ENCODE measurements around the gene PDILT. TPM values are rescaled to one million over a fixed set of nuclear protein-coding genes. Genes with fewer than 3 reads are reported as not detected.

PDILT gene
- total and polyA plus RNA-seq, 2 of the 8 experiments (the other 6 are each of a cell fraction or from before 2014, with no cell fraction given) = not detected

- TF ChIP-seq CHD7 (IDR thresholded peaks at IDR 0.05; ENCODE audit: insufficient replicate concordance, low read length) = no peak
- TF ChIP-seq SP2 (IDR thresholded peaks at IDR 0.05; ENCODE audit: low read length) = no peak
- no peak for TF ChIP-seq SIRT6 (IDR thresholded peaks at IDR 0.05; ENCODE audit: low read length)
- TF ChIP-seq ZNF274 (IDR thresholded peaks at IDR 0.05; ENCODE audit: borderline replicate concordance, extremely low read depth, low read length) = no peak
- no peak for TF ChIP-seq POLR2AphosphoS5 (IDR thresholded peaks at IDR 0.05; ENCODE audit: low read depth, low read length)
- no peak for TF ChIP-seq BACH1 (IDR thresholded peaks at IDR 0.05; ENCODE audit: low read length)
- TF ChIP-seq PHF8 (conservative IDR thresholded peaks at IDR 0.05; ENCODE audit: low read depth, low read length) = no peak
- no peak for TF ChIP-seq BCL11A (IDR thresholded peaks at IDR 0.05; ENCODE audit: low read depth in 2 of 2, low read length in 2 of 2)
- no peak for TF ChIP-seq HDAC2 (IDR thresholded peaks at IDR 0.05; ENCODE audit: borderline replicate concordance in 1 of 2, low read depth in 2 of 2, low read length in 2 of 2)
- TF ChIP-seq BRCA1 (IDR thresholded peaks at IDR 0.05; ENCODE audit: low read depth, low read length) = no peak
- no peak for TF ChIP-seq HDAC6 (IDR thresholded peaks at IDR 0.05; ENCODE audit: low read depth, low read length)
- TF ChIP-seq CHD2 (IDR thresholded peaks at IDR 0.05; ENCODE audit: low read length) = no peak
Observed at GRCh38 chr16:20339744-20340143, 64.8 kb downstream of the PDILT start (continued).

Measured in H1 (cell line).